SHP77 (cell line): ENCODE data around the gene MT1X.
"Not testable (repeated sequence)": the region's sequence is repeated elsewhere in the genome, so short reads cannot be mapped to it uniquely, and the experiment has no call there.

ENCODE experiments used
- DNase-seq, 2 experiments: peaks; one replicate each; lab custom pipeline; 2025; lab: John Stamatoyannopoulos, UW

The MT1X gene

DNA sequence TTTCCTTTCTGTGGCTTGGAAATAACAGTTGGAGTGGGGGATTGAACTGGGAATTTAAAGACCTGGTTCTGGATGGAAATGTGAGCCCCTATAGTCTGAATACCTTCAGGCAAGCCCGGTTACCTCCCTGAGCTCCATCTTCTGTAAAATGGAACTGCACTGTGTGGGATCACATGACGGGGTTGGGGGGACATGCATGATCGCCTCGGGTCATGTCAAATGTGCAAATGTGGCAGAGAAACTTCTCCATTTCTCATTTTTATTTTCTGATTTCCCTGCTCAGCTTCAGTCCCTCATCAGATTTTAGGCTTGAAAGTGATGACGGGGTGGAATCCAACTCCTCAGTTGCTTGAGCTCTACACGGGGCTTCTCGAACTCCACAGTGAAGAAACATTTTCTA lies 29.1 kb upstream of the MT1X start:
- DNase-seq = no peak

DNA sequence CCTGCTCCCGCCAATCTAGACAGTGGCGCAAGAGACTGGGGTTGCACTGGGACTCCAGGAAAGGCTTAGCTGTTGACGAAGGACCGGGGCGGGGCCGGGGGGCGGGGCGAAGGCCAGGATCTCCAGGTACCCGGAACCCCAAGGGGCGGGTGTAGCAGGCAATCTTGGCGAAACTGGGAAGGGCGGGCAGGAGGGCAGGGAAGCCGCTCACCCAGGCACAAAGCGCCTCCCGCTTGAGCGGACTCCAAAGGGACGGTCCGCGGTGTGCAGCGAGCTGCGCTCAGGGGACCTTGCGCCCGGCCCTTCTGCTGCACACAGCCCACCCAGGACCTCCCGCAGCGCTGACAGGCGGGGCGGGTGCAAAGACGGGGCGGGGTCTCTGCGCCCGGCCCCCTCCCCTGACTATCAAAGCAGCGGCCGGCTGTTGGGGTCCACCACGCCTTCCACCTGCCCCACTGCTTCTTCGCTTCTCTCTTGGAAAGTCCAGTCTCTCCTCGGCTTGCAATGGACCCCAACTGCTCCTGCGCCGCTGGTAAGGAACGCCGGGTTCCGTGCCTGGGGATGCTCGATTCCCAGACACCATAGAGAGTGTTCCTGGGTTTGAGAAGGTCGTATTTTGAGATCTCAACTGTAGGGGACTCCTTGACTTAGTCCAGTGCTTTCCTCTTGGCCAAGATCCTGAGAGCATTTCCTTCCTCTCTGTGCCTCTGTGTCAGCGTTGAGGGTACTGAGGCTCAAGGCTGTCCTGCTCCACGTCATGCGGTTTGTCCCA lies 24.5 kb upstream of the MT1X start, which contains the start of gene MT1F:
Gene MT1F (plus strand): TSS at position 405 of the 772 bp plus-strand sequence. CDS start 100 bp downstream, at position 505.
- no peak for DNase-seq

DNA sequence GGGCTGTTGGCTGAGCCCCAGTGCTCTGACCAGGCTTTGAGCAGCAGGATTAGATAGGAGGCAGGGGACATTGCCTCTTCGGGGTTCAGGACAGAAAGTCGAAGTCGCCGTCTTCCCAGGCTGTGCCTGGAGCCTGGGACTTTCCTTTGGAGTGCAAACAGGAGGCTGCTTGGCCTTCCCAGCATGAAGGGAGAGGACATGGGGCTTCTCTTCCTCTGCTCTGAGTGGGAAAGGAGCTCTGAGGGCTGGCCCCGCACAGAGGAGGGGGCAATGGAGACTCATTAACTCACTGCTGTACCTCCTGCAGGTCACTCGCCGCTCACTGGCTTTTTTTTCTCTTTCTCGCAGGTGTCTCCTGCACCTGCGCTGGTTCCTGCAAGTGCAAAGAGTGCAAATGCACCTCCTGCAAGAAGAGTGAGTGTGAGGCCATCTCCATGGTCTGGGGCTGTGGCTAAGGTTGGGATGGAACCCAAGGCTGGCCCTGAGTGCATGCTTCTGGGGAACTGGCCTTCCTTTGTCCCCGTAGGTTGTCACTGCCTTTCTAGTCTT lies 23.9 kb upstream of the MT1X start:
- DNase-seq = no peak

DNA sequence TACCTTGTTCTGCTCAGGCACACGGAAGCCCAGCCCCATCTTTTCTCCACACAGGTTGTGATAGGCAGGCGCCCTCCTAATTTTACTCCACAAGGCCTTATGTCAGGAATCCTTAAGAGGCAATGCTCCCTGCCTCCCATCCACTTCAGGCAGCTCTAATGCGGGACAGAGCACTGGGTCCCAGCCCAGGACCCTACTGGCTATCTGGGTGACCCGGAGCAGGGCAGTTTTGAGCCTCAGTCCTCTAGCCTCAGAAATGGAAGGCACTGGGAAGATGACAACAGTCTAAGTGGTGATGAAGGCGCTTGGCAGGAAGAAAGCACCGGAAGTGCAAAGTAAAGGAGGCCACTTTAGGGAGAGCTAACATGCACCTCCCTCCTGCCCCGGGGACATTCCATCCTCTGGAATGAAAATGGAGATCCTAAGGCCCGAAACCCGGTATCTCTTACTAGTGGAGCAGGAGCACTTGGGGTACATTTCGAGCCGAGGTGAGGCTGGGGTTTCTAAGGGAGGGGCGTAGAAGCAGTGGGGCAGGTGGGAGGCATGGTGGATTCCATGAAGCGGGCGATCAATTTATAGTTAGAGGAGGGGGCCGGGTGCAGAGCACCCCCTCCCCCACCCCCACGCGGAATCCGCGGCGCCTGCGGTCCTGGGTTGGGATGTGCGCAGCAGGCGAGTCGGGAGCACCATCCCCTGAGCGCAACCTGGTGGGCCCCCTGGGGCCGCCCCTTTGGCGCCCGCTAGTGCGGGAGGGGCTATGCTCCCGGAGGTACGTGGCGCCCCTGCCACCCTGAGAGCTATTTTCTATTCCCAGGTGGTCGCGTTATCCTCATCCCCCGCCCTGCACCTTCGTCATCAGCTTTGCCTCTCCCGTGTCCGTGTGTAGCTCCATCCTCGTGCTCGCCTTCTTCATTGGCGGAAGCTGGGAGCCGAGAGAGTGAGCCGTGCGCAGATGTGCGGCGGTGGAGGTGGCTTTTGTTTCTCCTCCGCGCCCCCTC lies 19.6 kb upstream of the MT1X start:
- no peak for DNase-seq

DNA sequence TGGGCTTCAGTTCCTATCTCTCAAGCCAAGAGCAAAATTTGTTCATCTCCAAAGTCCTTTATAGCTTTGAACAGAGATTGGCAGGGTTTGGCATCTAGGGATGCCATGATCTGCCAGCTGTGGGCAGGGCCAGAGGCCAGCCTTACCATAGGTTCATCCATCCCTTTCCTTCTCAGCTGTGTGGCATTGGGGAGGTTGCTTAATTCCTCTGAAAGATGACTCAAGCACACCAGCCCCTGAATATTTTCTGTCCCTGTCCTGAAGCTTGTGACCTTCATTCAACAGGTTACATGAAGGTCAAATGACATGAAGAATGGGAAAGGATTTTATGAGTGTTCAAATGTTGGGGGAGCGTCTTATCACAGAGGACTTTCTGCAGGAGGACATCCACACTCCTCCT lies 17.8 kb upstream of the MT1X start:
- DNase-seq = no peak

DNA sequence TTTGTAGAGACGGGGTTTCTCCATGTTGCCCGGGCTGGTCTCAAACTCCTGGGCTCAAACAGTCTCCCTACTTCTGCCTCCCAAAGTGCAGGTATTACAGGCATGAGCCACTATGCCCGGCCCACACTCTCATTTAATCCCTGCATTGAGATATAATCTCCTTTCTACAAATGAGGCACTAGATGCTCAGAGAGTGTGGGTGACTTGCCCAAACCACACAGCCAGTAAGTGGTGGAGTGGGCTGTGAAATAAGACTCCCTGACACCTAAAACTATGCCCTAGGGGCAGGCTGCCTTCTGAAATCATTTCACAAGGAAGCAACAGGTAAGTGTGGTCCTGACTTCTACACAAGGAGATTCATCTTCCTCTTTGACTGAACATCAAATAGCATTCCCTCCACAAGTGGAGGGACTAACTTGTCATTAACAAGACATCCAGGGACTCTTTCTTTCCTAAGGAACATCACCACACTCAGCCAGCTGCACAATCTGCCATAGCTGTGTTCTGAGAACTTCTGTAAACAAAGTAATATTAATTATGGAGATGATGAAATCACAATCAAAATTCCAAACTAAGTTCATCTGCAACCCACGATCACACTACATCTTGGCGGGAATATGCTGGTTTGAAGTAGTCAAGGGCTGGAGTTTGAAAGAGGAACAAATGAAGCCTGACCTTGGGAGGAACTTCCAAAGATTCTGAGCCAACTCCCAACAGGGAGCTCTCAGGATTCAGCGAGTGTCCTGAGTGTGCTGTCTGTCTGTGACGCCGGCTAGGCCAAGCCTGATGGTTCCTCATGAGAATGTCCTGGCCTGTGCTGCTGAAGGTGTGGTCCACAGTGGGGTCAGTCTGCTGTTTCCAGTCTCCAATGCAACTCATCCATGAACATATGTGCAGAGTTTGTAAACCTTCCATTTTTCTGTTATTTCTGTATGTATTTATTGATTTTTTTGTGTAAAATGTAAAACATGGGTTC lies 16.7 kb upstream of the MT1X start:
- DNase-seq = not testable (repeated sequence)

DNA sequence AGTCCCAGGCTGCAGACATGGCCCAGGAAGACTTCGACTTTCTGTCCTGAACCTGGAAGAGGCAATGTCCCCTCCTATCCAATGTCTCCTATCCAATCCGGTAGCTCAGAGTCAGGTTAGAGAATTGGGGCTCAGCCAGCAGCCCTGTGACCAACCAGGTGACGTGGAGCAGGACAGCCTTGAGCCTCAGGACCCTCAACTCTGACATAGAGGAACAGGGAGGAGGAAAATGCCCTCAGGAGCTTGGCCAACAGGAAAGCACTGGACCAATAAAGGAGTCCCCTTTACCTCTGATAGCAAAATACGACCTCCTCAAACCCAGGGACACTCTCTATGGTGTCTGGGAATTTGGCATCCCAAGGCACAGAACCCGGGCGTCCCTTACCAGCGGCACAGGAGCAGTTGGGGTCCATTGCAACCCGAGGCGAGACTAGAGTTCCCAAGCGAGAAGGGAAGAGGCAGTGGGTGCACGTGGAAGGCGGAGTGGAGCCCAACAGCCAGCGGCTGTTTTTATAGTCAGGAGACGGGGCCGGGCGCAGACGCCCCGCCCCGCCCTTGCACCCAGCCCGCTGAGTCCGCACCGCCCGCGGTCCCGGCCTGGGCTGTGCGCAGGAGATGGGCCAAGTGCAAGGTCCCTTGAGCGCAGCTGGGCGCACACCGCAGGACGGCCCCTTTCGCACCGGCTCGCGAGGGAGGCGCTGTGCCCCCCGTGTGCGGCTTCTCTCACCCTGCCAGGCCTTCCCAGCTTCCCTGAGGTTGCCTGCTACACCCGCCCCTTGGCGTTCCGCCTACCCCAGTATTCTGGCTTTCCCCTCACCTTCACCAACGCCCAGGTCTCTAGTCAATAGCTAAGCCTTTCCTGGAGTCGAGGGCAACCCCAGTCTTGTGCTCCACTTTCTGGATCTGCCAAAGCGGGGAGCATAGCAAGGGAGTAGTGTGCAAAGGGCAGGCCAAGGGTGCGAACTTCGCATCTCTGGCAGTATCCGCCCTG lies 14.4 kb upstream of the MT1X start, which contains the start of gene MT1G:
Gene MT1G (minus strand): TSS at position 485 of the 991 bp plus-strand sequence. CDS start 72 bp downstream, at position 413.
- no peak for DNase-seq

DNA sequence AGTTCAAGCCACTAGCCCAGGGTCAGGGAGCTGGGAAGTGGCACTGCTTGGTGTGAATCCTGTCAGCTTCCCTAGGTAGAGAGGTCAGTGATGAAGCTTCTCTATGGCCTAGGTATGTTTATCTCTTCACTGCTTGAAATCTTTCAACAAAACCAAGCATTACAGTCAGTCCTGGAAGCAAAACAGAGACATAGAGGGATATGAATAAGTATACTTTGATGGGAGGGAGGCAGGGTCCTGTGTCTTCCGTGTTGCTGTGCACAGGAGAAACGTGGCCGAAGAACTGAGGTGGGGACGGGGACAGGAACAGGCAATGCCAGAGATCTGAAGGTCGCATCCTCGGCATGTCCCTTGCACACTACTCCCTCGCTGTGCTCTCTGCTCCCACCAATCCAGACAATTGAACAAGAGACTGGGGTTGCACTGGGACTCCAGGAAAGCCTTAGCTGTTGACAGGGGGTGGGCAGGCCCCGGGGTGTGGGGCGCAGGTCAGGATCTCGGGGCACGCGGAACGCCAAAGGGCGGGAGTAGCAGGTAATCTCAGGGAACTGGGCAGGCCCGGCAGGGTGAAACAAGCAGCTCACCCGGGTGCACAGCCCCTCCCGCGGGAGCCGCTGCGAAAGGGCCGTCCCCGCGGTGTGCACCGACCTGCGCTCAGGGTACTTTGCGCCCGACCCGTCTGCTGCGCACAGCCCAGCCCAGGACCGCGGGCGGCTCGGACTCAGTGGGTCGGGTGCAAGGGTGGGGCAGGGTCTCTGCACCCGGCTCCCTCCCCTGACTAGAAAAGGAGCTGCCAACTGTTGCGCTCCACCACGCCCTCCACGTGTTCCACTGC lies 13.0 kb upstream of the MT1X start, which contains the start of gene MT1H:
Gene MT1H (plus strand): TSS at position 810 of the 835 bp plus-strand sequence. CDS start 71 bp downstream, outside the sequence.
- no peak for DNase-seq

DNA sequence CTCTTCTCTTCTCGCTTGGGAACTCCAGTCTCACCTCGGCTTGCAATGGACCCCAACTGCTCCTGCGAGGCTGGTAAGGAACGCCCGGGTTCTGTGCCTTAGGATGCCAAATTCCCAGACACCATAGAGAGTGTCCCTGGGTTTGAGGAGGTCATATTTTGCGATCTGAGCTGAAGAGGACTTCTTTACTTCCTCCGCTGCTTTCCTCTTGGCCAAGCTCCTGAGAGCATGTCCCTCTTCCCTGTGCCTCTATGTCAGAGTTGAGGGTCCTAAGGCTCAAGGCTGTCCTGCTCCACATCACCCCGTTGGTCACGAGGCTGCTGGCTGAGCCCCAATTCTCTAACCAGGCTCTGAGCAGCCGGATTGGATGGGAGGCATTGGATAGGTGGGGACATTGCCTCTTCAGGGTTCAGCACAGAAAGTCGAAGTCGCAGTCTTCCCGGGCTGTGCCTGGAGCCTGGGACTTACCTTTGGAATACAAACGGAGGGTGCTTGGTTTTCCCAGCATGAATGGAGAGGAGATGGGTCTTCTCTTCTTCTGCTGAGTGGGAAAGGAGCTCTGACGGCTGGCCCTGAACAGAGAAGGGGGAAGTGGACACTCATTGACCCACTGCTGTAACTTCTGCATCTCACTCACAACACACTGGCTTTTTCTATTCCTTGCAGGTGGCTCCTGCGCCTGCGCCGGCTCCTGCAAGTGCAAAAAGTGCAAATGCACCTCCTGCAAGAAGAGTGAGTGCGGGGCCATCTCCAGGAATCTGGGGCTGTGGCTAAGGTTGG lies 12.2 kb upstream of the MT1X start:
- DNase-seq = no peak

DNA sequence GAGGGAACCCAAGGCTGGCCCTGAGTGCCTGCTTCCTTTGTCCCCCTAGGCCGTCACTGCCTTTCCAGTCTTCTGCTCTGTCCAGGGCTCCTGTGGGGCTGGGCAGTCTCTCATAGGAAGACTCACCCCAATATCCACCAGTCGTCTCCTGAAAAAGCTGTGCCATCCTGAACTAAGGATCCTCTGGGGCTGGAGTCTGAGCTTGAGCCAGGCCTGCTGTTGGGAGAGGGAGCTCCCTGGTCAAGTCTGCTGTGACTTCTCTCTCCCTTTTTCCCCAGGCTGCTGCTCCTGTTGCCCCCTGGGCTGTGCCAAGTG lies 11.7 kb upstream of the MT1X start:
- DNase-seq = no peak

DNA sequence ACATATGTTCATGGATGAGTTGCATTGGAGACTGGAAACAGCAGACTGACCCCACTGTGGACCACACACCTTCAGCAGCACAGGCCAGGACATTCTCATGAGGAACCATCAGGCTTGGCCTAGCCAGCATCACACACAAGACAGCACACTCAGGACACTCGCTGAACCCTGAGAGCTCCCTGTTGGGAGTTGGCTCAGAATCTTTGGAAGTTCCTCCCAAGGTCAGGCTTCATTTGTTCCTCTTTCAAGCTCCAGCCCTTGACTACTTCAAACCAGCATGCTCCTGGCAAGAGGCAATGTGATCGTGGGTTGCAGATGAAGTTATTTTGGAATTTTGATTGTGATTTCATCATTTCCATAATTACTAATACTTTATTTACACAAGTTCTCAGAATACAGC lies 10.6 kb upstream of the MT1X start:
- DNase-seq = not testable (repeated sequence)

DNA sequence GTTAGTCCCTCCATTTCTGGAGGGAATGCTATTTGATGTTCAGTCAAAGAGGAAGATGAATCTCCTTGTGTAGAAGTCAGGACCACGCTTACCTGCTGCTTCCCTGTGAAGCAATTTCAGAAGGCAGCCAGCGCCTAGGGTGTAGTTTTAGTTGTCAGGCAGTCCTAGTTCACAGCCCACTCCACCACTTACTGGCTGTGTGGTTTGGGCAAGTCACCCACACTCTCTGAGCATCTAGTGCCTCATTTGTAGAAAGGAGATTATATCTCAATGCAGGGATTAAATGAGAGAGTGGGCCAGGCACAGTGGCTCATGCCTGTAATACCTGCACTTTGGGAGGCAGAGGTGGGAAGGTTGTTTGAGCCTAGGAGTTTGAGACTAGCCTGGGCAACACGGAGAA lies 10.1 kb upstream of the MT1X start:
- not testable (repeated sequence) for DNase-seq

DNA sequence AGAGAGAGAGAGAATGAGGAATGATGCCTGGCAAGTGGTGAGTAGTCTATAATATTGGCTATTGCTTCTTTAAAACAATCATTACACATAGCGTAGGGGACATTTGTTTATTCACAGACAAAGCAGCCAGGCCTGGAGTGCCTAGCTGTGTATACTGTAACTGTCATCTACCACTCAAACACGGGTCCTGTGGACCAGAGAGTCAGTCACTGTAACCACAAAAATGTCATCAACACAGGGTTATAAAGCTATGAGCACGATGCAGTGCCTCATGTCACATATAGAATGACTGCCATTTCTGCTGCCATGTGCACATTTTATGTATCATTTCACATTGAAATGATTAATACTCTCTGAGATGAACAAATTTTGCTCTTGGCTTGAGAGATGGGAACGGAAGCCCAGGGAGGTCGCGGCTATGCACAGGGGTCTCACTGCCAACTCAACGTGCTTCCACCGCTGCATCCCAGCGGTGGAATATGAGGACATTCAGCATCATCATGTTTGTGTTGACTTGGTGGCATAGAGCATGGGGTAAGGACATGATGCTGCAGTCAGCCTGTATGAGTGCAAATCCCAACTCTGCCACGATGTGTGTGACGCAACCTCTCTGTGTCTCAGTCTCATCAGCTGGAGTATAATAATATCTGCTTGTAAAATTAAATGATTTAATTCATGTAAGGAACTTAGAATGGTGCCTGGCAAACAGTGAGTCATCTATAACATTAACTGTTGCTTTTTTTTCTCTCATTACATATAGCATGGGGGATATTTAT lies 9.3 kb upstream of the MT1X start:
- DNase-seq = no peak

DNA sequence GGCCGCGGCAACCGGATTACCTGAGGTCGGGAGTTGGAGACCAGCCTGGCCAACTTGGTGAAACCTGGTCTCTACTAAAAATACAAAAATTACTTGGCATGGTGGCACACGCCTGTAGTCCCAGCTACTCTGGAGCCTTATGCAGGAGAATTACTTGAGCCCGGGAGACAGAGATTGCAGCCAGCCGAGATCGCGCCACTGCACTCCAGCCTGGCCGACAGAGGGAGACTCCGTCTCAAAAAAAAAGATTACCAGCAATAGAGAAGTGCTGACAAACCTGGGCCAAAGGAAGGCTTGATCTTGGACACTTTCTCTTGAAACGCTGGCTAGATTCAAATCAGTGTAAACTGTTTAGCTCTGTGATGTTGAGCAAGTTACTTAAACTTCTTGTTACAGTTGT lies 8.3 kb upstream of the MT1X start:
- DNase-seq = no peak

DNA sequence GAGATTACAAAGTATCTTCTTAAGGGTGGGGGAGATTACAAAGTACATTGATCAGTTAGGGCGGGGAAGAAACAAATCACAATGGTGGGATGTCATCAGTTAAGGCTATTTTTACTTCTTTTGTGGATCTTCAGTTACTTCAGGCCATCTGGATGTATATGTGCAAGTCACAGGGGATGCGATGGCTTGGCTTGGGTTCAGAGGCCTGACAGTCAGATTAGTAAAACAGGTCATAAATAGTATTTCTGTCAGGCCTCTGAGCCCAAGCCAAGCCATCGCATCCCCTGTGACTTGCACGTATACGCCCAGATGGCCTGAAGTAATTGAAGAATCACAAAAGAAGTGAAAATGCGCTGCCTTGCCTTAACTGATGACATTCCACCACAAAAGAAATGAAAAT lies 7.7 kb upstream of the MT1X start:
- not testable (repeated sequence) for DNase-seq

DNA sequence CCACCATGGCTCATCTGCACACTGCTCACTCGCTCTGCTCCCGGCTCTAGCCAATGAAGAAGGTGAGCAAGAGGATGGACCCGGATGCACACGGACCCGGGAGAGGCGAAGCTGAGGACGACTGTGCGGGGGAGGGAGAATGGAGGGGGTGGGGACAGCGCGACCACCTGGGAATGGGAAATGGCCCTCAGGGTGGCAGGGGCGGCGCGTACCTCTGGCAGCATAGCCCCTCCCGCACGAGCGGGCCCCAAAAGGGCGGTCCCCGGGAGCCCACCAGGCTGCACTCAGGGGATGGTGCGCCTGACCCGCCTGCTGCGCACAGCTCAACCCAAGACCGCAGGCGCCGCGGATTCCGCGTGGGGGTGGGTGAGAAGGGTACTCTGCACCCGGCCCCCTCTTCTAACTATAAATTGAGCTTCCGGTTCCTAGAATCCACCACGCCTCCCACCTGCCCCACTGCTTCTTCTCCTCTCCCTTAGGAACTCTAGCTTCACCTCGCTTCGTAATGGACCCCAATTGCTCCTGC lies 6.5 kb upstream of the MT1X start:
- DNase-seq = no peak

DNA sequence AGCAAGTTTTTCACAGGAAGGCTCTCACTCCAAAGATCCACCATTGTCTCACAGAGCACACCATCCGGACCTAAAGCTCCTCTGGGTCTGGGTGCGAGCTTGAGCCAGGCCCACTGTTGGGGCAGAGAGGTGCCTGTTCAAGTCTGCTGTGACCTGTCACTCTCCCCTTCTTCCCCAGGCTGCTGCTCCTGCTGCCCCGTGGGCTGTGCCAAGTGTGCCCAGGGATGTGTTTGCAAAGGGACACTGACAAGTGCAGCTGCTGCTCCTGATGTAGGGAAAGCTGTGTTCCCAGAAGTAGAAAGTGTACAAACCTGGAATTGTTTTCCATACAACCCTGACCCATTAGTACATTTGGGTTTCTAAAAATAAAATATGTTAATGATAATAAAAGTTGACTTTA lies 4.8 kb upstream of the MT1X start:
- DNase-seq = no peak
